Ammon's horn (tissue), 1 donor: ENCODE results near the gene RNF11.
A peak's percentile ranks its signal among the peaks of the same experiment; 100 is the strongest.

Source experiments
- DNase-seq: peaks from one replicate; pipeline ENCODE4 v3.0.0-alpha.2; 2016; ENCODE audit warnings: low spot score

RNF11 gene

DNA sequence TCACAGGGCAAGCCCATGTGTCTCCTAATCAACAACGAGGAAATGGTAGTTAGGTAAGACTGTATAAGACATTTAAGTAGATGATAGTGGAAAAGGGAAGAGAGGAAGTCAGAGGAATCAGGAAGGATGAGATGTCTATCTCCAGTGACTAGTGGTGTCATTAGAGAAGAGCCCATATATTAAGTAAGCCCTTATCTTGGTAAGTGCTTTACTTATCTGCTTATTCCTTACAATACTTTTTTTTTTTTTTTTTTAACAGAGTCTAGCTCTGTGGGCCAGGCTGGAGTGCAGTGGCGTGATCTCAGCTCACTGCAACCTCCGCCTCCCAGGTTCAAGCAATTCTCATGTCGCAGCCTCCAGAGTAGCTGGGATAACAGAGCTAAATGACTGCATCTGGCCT lies 29.5 kb downstream of the RNF11 start:
- DNase-seq, result no peak

DNA sequence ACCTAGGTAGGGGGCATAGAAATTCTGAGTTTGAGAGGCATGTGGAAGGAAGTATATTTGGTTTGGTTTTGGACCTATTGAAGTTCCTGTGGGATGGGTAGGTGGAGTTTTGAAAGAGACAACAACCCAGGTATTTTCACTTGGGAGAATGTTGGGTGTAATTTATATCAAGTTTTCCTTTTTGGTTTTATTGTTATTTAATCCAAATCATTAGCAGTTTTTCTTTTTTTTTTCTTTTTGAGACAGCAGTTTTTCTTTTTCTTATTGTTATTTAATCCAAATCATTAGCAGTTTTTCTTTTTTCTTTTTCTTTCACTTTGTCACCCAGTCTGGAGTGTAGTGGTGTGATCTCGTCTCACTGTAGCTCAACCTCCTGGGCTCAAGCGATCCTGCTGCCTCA lies 30.1 kb downstream of the RNF11 start:
- no peak for DNase-seq

DNA sequence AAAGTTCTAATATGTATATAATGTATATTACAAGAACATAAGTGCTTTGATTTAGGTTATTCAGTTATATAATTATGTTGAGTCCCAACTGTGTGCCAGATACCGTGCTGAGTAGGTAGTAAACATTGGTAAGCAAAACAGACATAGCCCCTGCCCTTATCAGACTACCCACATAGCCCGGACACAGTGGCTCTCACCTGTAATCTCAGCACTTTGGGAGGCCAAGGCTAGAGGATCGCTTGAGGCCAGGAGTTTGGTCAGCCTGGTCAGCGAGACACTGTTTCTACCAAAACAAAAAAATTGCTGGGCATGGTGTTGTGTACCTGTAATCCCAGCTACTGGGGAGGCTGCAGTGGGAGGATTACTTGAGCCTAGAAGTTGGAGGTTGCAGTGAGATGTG lies 30.7 kb downstream of the RNF11 start:
- no peak for DNase-seq

DNA sequence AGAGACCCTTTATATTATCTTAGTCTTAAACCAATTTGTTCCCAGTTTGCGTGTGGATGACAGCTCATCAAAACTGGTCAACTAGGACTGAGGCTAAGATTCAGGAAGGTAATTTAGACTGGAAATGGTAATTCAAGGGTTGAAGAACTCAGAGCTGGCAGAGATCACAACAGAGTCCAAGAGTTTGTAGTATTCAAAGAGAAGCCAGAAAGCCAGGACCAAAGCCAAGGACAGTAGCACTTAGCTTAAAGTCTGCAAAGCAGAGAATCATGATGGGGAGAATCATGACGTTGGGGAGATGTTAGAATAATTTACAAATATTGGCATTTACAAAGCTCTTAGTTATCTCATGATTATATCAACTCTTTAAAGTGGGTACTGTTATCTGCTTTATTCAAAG lies 32.6 kb downstream of the RNF11 start:
- DNase-seq, result no peak

DNA sequence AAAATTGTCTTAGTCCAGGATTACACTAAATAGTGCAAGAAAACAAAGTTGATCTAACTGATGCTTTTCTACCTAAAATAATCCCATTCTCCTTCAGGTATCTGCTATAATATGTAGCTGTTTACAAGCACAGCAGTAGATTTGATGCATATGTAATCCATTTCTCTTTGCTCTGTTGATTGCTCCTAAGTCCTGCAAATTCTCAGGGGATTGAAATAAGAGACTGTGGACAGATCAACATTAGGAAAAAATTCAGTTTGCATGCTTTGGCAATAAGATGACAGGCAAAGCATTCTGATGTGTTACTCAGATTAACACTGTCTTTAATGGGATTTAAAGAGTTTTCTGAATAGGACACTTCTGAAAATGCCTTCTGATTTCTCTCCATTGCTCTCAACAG lies 34.7 kb downstream of the RNF11 start:
- no peak for DNase-seq

DNA sequence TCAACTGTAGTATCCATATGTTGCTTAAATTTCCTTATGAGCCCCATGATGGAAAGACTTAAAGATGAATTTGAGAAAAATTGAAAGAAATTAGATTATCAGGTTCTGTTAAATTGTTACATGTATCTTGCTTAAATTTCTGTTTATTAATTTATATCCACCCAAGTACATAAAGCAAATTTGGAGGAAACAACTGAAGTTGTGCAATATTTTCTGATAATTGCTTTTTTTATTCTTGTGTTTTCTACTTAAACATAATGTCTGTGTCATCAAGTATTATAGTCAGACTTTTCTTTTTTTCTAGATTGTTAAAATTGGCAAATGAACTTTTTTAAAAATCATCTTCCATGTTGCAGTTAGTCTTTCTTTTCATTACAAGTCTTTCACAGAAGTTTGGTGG lies 36.8 kb downstream of the RNF11 start:
- DNase-seq, result no peak

DNA sequence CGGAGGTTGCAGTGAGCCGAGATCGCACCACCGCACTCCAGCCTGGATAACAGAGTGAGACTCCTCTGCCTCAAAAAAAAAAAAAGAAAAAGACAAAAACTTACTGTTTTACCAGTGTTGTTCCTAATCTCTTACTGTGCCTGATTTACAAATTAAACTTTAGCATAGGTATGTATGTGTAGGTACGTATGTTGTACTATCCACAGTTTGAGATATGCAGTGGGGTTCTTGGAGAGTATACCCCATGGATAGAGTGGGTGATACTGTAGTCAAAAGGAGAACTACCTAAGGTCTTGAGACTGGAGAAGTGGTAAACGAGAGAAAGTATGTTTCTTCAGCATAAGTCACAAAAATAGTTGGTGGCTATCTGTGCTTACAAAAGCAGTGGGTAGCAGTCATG lies 38.6 kb downstream of the RNF11 start:
- DNase-seq, result no peak

DNA sequence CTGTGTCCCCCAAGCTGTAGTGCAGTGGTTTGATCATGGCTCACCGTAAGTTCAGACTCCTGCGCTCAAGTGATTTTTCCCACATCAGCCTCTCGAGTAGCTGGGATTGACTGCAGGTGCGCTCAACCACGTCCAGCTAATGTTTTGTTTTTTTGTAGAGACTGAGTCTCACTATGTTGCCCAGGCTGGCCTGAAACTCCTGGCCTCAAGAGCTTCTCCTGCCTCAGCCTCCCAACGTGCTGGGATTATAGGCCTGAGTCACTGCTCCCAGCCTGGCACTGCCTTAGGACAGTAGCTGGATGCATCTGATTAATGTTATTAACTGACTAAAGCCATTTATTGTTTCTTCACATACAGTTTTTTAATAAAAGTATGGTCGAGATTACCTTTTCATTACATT lies 40.2 kb downstream of the RNF11 start:
- no peak for DNase-seq

DNA sequence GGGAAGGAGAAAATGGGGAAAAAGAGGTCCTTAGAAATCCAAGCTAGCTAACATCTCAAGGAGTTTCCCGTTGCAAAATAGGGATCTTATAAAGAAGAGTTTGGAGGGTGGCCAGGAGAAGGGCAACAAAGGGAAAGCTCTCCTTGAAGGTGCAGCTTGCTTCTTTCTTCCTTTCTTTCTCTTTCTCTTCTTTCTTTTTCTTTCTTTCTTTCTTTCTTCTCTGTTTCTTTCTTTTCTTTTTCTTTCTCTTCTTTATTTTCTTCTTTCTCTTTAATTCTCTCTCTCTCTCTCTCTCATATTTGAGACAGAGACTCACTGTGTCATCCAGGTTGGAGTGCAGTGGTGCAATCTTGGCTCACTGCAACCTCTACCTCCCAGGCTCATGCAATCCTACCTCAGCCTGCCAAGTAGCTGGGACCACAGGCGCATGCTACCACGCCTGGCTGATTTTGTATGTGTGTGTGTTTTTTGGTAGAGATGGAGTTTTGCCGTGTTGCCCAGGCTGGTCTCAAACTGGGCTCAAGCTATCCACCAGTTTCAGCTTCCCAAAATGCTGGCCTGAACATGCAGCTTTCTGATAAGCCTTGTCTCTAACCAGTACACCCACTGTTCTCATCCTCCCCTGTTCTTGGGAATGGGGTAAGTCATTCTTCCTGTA lies 44.4 kb downstream of the RNF11 start:
- no peak for DNase-seq

DNA sequence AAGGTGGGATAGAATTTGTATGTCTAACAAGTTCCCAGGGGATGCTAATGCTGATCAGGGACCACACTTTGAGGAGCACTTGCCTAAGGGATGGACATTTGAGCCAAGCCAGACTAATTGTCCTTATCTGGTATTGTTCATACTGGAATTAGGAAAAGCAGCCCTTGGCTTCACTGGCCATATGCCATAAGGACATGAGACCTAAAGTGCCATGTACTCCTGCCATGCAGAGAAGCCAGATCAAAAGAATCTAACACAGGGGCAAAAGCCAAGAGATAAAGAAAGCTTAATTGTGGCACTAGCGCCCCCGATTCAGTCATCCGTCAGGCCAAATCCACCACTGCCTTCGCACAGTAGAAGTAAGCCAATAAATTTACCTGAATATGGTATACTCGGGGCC lies 45.7 kb downstream of the RNF11 start:
- DNase-seq, result no peak

DNA sequence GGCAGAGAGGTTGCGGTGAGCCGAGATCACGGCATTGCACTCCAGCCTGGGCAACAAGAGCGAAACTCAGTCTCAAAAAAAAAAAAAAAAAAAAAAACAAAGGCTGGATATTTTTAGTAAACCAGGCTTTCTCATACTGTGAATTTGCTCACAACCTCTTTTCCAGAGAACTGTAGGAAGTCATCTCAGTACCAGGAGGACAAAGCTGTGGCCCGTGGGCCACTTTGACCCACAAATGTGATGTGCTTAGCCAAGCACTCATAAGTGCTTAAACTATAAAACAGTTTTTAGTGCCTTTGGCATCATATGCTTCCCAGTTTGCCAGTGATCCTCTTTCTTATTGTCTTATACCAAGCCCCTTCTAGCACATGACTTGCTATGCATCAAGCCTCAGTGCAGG lies 46.5 kb downstream of the RNF11 start:
- DNase-seq, result no peak

DNA sequence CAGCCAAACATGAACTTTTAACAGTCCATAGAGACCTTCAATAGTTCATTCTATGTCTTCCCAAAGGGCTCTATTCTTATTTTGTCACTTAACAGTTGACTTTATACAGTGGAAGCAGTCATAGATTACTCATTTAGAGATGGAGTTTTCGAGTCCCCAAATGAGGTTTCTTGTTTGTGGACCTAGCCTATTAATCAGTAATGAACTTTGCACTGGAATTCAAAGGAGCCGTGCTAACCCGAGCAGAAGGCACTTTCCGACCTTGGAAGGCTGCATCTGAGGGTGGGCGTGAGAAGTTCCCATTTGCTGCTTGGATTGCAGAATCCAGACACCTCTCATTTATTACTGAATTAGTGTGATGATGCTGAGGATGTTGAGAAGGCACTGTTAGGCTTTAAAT lies 47.9 kb downstream of the RNF11 start:
- DNase-seq, result no peak

DNA sequence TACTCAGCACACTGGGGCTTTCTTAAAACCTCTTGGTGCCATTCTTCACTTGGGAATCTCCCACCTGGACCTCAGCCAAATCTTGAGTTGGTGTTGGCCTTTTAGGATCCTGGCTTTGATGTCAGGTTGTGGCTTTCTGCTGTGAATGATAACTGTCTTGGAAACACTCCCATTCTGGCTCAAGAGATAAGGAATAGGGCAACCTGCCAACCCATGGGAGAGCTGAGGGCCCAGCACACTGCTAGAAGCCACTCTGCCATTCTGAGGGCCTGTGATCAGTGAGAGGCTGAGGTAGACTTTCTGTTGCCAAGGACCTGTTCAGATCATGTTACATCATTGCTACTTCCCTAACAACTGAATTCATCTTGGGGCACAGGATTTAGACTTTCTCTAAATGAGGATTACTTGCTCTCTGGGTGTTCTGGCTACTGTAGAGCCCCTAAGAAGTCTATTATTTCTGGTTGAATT lies 48.4 kb downstream of the RNF11 start:
- no peak for DNase-seq

DNA sequence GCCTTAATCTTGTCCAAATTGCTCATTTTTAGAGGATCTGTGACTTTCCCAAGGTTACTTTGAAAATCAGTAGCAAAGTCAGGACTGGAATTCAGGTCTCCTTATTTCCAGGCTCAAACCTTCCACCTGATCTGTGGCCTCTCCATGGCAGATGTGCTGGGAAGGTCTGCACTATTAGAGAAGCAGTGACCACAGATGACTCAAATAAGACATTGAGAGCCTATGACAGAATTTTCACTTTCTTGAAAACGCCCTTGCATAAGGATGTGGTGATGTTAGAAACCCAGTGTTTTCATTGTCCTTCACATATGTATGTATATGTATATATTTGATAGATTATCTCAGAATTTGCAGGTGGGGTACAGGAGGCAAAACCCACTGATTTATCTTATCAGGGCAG lies 49.0 kb downstream of the RNF11 start:
- no peak for DNase-seq

DNA sequence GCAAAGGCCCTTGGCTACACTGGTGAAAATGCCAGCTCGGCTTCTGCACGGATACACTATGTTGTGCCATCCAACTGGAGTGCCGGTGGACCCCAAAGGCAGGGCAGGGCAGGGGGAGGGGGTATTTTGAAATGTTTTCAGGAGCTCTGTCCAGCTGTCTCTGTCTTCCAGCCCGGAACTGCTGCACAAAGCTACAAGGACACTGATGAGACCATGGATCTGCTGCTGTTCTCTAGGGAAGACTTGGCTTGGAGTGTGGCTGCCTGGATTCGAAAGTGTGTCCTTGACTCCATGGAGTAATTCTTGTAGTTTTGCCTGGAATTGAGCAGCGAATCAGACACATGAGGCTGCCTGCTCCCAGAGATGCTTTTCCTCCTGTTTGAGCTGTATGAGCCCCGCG lies 51.9 kb downstream of the RNF11 start:
- no peak for DNase-seq

DNA sequence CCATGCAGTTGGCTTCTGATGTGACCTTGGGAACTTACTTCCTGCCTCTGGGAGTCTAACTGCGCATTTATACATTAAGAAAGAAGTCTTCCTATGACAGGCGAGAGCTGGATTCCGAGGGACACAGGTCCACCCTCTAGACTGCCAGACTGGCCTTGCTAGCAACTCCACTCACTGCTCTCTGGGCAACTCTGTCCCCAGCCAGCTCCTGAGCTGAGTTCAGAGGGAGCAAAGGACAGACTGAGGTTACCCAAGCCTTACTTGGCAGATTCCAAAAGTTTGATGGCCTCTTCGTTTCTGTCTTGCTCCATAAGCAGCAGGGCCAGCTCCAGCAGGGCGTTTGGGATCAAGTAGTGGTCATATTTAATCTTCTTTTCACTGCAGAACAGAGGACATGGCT lies 52.5 kb downstream of the RNF11 start:
- no peak for DNase-seq

DNA sequence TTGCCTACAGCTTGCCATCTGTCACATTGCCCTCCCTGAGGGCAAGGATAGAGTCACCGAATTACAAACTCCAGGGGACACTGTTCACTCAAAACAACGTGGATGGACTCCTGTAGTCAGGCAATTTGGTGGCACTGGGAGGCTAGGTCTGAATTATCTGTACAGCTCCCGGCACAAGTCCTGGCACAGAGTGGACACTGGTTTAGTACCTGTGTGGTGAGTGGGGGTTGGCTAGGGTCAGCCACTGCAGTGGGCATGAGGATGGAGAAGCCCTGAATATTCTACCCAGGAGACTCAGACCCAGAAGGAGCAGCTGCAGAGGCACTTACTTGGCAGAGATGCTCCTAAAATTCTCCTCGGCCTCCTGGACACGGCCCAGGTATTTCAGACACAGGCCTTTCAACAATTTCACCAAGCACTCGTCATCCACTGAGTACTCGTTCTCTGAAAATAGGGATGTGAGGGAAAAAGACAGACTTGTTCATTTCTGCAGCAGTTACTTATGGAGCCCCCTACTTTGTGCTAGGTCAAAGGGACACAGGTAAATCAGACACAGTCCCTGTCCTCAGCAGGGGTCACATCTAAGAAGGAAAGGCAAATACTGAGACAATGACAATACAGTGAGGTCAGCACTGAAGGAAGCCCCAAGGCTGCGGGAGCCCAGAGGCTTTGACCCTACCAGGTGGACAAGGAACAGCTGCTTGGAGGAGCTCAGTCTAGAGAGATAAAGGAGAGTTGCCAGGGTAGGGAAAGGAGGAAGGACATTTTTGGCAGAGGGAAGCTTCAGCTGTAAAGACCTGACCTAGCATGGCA lies 53.8 kb downstream of the RNF11 start:
- no peak for DNase-seq

DNA sequence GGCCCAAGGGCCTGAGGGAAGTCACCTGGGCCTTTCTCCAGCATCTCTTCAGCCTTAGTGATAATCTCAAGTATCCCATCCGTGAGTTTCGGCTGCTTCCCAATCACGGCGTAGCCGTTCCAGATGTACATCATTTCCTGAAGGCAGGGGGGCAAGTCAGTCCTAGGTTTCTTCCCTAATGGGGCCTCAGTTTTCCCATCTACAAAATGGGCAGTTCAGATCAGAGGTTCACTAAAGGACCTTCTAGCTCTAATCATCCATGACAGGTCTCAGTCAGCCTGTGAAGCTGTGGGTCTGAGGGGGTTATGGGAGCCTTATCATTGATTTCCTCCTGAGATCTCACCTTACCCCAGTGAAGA lies 54.4 kb downstream of the RNF11 start:
- DNase-seq, result no peak

DNA sequence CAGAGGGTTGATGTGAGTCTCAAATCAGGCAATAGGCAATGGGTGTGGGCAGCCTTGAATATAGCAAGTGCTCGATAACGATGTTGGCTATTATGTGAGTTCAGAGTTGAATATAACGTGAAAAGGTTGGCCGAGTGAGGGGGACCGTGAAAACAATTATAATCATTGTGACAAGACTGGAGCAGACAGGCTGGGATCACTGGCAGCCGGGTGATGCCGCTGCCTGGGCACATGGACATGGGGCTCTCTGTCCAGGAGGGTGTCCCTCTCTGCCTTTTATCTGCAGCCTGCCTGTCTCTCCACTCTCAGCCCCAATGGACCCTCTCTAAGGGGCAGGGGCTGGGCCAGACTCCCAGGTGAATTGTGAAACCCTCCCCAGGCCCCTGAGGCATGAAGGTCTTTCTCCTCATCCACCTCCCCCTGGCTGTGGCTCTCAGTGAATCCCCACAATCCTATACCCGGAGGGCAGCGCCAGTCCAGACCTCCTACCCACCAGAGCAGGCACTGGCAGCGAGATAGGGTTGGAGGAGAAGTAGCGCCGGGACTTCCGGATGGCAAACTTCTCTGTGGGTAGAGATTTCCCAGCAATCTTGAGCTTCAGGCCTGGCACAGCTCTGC lies 57.9 kb downstream of the RNF11 start:
- no peak for DNase-seq

DNA sequence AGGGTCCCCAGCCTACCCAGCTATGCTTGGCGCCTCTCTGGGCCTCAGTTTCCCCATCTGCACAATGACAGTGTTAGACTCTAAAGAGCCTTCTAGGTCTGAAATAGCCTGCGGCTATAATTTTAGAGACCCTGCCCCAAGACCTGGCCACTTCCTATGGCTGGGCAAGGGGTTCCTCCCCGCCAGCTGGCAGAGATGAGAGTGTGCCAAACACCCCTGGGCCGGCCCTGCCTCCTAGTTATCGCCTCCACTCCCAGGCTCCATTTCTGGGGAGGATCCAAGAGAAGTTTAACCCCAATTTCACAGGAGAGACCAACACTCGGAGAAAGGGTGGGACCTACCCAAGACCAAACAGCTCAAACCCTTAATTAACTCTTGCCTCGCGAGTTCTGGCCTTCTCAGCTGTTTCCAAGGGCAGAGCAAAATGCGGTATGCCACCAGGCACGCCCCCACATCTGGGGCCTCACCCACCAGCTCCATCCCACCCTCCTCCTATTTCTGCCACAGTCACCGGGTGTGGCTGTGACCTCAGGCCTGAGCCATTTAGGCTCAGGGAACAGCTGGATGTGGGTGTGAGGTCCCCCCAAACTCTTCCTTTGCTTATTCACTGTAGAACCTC lies 58.6 kb downstream of the RNF11 start:
- DNase-seq, result no peak

DNA sequence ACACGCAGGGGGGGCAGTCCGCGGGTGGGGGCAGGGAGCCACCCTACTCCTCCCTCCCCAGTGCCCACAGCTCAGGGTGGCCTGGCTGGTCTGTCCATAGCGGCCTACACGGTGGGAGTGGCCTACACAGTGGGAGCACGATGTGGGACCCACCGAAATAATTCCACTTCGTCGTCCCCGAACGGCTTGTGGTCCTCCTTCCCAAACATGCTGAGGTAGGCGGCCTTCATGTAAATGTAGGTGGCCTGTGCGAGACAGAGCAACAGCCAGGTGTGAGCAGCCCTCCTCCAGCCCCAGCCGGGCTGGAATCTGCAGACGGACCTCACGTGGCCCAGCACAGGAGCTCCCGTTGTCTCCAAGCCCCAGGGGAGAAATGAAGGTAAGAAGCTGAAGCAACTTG lies 59.9 kb downstream of the RNF11 start:
- DNase-seq, result no peak

DNA sequence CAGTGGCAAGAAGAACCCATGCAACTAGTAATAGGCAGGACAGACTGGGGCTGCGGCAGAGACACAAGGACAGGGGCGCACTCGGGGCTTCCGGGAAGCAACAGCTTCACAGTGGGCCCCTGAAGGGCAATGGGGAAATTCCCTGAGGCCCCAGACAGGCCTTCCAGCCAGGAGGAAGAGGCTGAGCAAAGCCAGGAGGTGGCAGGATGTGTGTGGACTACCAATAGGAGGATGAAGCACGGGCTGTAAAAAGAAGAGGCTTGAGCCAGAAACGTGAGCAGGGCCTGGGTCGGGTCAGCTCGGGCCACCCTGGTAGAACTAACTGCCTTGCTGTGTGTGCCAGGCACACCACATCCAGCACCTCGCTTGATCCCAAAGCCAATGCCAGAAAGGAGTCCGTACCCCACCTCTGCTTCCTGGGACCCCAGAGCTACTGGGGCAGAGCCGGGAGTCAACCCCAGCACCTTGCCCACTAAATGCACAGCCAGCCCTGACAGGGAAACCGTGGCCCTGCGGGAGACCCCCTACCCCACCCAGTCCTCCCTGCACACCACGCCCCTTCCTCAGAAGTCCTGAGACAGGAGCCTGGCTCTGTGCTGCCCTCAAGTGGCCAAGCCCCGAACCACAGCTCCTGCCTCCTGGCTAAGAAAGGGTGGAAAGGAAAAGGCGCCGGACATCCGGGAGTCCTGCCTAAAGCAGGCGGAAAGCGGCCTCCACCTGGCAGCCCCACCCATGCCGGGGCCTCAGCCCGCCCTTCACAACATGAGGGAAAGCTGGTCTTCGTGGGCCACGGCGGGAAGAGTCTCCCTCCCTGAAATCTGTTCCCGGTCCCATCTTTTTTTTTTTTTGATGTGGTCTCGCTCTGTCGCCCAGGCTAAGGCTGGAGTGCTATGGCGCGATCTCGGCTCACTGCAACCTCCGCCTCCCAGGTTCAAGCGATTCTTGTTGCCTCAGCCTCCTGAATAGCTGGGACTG lies 60.6 kb downstream of the RNF11 start:
- DNase-seq, result peak; percentile 78
